Measurements from ENCODE around the gene PPFIBP2. TPM values are rescaled to one million over a fixed set of nuclear protein-coding genes. Genes with fewer than 3 reads are reported as not detected.

The PPFIBP2 gene
- total and polyA plus RNA-seq, 2 donors (not counting 1 experiment from before 2014, with no cell fraction given): 22.3 to 175 TPM

DNA sequence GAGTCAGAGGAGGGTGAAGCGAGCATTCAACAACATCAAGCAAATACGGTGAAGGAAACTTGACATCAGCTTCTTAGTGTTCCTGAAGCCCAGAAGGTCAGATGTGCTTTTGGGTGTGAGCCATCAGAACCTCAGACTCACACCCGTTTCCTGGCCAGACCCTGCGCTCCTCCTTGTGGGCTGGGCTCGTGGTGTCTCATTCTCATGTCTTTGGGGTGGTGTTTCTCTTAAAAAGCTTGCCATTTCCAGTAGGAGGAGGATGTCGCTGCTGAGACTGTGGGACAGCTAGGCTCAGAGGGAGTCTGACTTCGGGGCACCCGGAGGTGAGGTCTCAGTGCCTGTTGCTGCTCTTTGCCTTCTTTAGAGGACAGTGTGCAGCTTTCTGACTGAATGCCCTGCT is 24.2 kb downstream of the PPFIBP2 start:
- Histone ChIP-seq H3K9ac (ENCODE audit: low read length) (no peak overlapping the region), H2AFZ (ENCODE audit: insufficient read depth, low read depth, low read length, poor library complexity, severe bottlenecking) (no peak overlapping the region), H3K27me3 (replicated peaks in 1 of 4; ENCODE audit: control extremely low read depth in 1 of 4, control insufficient read depth in 3 of 4, insufficient read depth in 4 of 4, low read length in 3 of 4) (no peaks in the 10 kb centered on the region), H3K4me2 (replicated peaks; ENCODE audit: low read depth, low read length, poor library complexity, severe bottlenecking) (no peak overlapping the region), H4K20me1 (ENCODE audit: control insufficient read depth, insufficient read depth, low read length, poor library complexity, severe bottlenecking) (peaks cover 46% of the 10 kb centered on the region), H3K36me3 (replicated peaks in 1 of 2; ENCODE audit: control extremely low read depth in 1 of 2, control insufficient read depth in 1 of 2, extremely low read depth in 1 of 2, insufficient read depth in 2 of 2, low read length in 1 of 2) (peaks cover 0 to 3% of the 10 kb centered on the region in 2 experiments), H3K79me2 (ENCODE audit: control insufficient read depth, insufficient read depth, low read length) (peaks cover 93% of the 10 kb centered on the region), H3K4me3 (ENCODE audit: control extremely low read depth in 1 of 5, extremely low read depth in 1 of 5, insufficient read depth in 1 of 5, low read depth in 2 of 5, low read length in 4 of 5) (no peak overlapping the region), H3K27ac (ENCODE audit: low read length in 2 of 2) (no peak overlapping the region), H3K4me1 (ENCODE audit: control insufficient read depth in 2 of 2, insufficient read depth in 2 of 2, low read length in 2 of 2) (peaks cover 22 to 32% of the 10 kb centered on the region in 2 donors), H3K9me3 (ENCODE audit: control extremely low read depth in 1 of 3, control insufficient read depth in 2 of 3, insufficient read depth in 1 of 3, low read length in 2 of 3) (peaks cover 0 to 7% (median 0%) of the 10 kb centered on the region in 3 donors)
- 65% methylated on average over 8 of the region's 8 CpGs for WGBS (ENCODE audit: insufficient coverage)
- CTCF ChIA-PET: interaction anchor here (1.2 to 1.5 kb wide), 2 partner anchors 10 to 128 kb away, joined by 3 to 5 read pairs; no protein-coding TSS in a partner anchor
- DNase-seq (no peak), ATAC-seq (ENCODE audit: low read depth) (no peak)
- H3K4me3 Mint-ChIP-seq: no peak overlapping the region
- no peaks in the 10 kb centered on the region for H3K9me3 Mint-ChIP-seq (ENCODE audit: insufficient read depth)
- peaks cover 74% of the 10 kb centered on the region for H3K4me1 Mint-ChIP-seq
- TF ChIP-seq EZH2 (IDR thresholded peaks at IDR 0.05; ENCODE audit: borderline replicate concordance, insufficient read depth, low read depth, low read length, poor library complexity, severe bottlenecking): no peak
- TF ChIP-seq, protein P1, sequence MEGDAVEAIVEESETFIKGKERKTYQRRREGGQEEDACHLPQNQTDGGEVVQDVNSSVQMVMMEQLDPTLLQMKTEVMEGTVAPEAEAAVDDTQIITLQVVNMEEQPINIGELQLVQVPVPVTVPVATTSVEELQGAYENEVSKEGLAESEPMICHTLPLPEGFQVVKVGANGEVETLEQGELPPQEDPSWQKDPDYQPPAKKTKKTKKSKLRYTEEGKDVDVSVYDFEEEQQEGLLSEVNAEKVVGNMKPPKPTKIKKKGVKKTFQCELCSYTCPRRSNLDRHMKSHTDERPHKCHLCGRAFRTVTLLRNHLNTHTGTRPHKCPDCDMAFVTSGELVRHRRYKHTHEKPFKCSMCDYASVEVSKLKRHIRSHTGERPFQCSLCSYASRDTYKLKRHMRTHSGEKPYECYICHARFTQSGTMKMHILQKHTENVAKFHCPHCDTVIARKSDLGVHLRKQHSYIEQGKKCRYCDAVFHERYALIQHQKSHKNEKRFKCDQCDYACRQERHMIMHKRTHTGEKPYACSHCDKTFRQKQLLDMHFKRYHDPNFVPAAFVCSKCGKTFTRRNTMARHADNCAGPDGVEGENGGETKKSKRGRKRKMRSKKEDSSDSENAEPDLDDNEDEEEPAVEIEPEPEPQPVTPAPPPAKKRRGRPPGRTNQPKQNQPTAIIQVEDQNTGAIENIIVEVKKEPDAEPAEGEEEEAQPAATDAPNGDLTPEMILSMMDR (IDR thresholded peaks at IDR 0.05): no peak
- H3K27me3 Mint-ChIP-seq: no peaks in the 10 kb centered on the region
- H3K27ac Mint-ChIP-seq: no peak overlapping the region
- POLR2A ChIA-PET: no interaction called here
- intact Hi-C loops (cut with micrococcal nuclease): no loop called here

All from B cell (primary cell).